NOMO-1 treated with dmso at 0.1 percent for 144 hours (cell line): ENCODE results near the gene STYXL2.

Source experiments
- DNase-seq: peaks from one replicate; lab custom pipeline; 2025; ENCODE audit not compliant: unreplicated experiment; lab: John Stamatoyannopoulos, UW

The STYXL2 gene

DNA sequence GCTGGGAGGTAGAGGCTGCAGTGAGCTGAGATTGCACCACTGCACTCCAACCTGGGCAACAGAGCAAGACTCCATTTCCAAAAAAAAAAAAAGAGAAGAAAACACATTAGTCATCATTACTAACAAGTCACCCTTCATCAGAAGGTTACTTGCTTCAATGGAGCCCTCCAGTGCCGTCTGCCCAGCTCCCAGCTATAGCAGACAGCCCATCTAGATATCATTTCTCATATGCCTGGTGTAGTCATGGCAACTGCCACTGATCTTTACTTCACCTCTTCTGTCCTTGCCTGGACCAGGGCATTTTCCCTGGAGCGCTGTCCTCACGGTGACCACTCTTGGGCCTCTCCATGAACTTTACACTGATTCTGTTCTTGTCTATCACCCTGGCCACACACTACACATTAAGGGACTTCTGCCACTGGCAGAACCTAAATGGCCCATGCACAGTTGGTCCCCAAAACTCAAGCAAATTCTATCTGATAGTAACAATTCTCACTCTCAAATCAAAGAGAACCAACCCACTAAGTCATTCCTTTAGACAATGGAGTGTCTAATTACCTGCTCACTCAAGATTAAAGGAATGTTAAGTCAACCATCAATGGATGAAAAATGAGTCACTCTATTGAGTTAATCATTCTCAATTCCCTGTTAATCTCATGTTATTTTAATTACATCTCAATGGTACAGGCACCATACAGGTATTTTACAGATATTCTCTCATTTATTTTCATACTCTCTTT is 16.6 kb upstream of the STYXL2 start:
- no peak for DNase-seq

DNA sequence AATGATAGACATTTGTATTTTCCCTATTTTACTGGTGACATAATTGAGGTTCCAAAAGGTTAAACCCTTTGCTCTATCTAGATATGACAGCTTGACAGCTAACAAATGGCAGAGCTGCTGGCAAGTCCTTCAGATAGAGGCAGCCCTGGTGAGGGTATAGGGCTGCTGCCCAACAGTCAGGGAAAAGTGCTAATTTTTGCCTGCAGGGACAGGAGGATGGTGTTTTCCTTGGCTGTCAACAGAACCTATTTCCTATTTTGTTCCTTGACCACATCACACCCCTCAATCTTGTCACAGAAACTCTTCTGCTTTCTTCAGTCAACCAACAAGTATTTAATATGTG is 16.0 kb upstream of the STYXL2 start:
- no peak for DNase-seq

DNA sequence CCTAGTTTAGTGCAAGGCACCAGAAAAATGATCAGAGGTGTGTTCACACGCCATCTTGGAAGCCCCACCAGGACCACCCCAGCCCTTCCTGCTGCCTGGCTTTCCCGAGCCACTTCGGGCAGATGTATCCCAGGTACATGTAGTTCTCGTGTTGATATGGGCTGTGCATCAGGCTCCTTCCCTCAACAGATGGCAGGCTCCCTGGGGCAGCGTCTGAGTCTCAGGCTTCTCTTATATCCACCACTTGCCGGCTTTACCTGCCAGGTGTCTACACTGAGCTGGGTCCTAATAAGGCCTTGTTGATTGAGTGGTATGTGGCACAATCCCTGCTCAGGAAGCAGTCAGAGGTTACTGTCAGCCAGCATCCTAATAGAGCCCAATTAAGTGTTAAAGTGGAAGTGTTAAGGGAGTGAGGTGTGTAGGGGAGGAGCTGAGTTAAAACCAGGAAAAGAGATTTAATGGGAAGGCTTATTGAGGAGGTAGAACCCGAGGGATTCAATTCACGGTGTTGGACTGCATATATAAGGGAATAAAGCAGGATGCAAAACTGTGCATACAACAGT is 12.2 kb upstream of the STYXL2 start:
- no peak for DNase-seq

DNA sequence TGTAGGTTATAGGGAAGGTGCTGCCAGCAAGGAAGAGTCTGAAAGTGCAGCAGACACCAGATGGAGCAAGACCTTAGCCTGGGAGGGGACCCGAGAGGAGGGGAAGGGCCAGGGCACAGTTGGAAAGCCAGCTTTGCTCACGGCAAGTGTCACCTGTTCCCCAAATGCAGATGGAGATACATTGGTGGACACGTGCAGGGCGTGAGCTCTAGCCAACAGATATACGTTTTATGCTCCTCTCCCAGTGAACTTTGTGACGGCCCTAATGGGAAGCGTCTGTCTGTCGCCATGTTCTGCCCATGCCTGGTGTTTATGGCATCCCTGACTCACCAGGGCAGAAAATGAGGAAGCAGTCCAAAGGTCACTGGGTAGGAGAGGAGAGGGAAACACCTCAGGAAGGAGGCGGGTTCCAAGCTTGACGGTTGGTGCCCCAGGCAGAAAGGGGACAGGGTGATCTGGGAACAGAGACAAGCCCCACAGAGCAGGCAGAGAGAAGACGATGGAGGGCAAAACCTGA is 11.3 kb upstream of the STYXL2 start:
- DNase-seq: peak; percentile 83

DNA sequence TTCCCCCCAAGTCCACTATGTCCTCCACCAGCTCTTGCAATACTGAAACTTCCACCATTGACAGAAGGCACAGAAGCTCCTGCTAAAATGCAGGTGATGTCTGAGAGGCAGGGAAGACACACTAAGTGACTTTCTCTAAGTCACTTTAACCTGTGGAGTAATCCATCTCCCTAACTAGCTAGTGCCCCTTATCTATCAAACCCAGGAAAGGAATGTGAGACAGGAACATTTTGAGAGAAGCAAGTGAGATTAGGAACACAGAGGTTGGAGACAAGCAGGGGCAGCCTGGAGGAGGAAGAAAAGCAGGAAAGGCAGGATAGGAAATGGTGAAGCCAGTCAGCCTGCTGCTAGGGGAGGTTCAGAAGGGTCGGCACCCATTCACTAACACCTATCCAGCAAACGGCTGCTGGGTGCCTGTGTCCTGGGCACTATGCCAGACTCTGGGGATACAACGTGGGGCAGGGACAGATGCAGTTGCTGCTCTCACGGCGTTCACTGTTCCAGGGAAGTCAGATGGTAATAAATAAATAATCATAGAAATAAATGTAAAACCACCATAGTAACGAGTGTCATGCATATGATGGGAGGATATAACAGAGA is 10.7 kb upstream of the STYXL2 start:
- DNase-seq: no peak

DNA sequence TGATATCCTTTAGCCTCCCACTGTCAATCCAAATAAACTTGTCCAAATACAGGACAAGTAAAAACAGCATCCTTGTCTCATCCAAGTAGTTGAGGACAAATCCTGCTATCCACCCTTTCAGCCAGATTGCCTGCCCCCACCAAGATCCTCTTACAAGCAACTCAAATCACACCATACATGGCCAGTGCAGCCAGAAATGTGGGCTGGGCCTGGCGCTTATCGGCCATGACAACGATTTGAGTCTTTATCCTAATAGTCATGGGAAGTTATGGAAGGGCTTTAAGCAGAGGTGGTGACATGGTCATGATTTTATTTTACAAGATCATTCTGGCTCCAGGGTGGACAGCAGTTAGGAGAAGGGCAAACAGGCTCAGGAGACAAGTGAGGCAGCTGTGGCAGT is 10.0 kb upstream of the STYXL2 start:
- no peak for DNase-seq

DNA sequence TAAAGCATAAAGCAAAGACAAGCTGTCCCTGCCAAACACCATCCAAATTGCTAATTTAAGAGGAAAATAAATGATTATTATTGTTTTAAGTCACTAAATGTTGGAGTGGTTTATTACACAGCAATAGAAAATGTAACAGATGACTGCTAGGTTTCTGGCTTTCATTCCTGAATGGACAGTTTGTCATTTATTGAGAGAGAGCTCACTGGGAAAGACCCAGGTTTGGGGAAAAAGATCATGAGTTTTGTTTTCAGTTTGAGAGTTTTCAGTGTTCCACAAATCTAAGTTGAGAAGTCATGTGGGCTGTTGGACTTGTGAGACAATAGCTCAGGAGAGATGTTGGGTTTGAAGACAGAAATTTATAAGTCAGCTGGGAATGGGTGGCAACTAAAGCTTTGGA is 9.1 kb upstream of the STYXL2 start:
- no peak for DNase-seq

DNA sequence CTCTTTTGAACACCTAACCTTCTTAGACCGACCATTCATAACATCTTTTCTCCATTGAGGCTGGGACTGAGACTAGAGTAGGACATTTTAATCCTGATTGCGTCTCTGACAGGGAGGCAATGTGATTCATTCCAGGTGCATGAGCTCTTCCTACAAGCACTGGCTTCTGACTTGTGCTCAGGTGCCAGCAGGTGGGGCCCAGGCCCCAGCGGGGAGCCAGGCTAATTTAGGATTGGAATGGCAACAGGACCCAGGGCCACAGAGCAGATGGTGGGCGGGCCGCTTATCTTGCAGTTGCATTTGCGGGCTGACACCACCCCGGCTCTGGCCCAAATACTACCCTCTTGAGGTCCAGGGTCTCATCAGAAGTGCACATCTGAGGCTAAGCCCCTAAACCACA is 7.8 kb upstream of the STYXL2 start:
- DNase-seq: no peak

DNA sequence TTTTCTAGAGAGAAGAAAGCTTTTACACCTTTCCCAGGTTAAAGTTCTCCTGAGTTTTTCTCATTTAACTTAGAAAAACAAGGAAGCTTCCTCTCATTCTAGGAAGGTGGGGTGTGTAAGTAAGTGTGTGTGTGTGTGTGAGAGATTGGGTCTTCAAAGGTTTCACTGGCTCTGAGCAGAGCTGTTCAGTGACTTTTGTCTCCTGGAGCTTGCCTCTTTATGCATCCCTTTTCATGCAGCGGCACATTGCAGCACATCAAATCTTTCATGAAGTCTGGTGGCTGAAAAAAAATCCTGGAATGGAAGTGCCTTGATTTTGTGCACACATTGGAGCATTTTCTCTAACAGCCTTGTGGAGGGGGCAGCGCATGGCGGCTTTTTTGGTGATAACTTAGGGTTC is 7.1 kb upstream of the STYXL2 start:
- no peak for DNase-seq

DNA sequence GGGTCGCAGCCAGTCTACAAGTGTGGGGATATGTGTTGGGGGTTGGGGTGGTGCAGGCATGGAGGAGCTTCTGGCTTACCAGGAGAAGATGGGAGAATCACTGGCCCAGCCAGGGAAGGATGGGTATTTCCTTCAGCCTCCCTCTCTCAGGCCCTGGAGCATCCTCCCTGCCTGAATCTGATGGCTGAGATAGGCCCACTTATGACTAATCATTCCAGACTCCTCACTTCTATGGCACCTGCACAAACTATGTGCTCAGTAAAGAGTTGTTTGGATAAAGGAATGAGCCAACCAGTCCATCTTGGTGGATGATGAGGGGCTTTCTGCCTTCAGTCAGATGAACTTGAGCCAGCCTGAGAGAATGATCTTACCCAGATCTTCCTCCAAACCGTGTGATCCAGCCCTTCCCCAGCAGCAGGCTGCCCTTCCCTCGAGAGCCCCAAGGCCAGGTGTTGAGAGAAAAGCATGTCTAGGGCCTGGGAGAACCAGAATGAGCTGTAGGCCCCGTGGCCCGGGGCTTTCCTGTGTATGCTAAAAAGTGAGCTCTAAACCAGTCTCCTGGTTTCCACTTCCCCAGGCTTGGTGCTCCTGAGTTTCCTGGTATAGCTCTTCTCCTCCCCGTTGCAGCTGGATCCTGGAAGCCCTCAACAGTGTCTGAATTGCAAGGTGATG is 5.0 kb upstream of the STYXL2 start:
- no peak for DNase-seq

DNA sequence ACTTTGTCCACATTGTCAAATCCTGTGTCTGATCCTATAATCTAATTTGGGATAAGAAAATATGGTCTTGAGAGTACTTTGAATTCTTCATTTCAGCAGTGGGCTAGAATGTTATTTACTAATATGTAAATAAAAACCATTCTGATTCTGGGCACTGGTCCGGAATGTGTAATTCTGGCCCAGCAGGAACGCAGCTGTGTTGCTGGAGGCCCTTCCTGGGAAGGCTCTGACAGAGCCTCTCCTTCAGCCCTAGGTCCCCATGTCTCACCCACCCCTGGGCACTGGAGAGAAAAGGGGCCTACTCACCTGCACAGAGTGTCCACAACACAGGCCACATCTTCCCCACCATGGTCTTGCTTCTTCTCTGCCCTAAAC is 3.9 kb upstream of the STYXL2 start:
- DNase-seq: no peak

DNA sequence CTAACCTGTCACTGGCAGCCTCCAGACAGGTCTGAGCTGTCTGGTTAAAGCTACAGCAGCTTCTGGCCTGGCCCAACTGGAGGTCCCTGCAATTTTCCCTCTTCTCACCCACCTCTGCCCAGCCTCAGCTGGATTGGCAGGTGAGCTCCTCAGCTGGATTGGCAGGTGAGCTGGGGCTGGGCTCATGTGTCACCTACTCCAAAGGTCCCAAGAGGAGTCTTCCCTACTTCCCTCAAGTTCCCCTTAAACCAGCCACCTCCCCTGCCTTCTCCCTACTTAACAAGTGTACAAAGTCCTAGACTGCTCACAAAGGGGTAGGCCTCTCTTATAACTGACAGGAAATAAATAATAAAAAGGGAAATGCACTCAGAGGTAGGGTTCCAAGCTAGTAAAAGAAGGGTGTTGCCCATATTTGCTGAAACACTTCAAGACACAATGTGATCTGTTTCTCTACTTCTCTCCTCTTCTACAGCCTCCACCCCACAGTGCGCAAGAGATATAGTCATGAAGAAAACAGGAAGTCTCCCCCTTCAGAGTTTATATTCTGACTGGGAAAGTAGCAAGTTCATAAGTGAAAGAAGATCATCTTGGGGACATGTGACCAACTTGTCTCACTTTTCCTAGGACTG is 3.4 kb upstream of the STYXL2 start, which contains the start of gene GPA33:
Gene GPA33, minus strand, starts transcription at position 64 of the 629 bp plus-strand sequence. CDS start 90 bp downstream, outside the sequence.
- peak; percentile 92 for DNase-seq

DNA sequence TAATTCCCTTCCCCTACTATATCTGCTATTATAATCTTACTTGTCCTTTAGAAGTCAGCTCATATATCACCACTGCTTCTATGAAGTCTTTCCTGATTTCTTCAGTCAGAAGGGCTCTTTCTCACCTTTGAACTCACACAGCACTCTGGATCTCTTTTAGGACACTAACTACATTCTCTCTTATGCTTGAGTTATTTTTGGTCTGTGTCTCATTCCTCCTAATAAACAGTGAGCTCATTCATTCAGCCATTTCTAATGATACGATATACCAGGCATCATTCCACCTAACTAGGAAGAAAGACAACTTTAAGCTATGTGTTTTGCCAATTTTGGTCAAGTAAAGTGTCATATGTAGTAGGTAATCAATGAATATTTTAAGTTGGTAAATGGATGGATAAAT is 1.2 kb upstream of the STYXL2 start:
- no peak for DNase-seq

DNA sequence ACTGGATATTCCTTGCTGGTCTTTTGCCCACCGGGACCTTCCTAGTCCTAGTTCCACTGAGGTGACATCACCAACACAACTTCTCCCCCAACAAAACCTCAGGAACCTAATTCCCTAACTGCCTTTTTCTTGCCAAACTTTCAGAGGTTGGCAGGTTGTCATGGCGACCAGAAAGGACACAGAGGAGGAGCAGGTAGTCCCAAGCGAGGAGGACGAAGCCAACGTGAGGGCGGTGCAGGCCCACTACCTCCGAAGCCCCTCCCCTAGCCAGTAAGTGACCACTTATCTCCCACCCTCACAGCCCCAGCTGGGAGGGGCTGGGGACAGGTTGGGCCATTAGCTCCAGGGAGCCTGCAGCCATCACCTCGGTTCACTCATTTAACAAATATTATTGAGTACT is 815 bp downstream of the STYXL2 start:
- no peak for DNase-seq

DNA sequence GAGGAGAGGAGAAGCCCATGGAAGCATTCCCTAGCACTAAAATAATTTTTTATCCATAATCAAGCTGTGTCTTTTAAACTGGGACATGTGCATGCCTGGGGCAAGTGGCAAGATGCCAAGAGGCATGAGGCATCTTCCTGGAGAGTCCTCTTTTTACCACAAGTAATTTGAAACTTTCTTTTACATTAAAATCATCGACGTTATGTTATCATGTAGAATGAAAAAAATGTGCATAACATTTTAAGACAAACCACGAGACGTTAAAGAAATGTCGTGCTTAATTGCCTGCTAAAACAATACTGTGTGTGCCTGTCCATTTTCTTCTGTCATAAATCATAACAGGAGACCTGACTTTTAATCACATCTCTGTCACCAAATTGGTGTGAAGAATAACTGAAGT is 1.5 kb downstream of the STYXL2 start:
- no peak for DNase-seq

DNA sequence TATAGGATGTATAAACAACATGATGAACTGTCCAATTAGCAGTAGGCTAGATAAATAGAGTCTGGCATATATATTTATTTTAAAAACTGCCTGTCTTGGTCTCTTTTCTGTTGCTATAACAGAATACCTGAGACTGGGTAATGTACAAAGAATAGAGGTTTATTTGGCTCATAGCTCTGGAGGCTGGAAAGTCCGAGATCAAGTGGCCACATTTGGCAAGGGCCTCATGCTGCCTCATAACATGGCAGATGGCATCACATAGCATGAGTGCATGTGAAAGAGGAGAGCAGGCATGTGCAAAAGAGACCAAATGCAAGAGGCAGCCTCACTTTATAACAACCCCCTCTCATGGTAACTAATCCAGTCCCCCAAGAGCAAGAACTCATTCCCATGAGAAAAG is 6.0 kb downstream of the STYXL2 start:
- DNase-seq: no peak

DNA sequence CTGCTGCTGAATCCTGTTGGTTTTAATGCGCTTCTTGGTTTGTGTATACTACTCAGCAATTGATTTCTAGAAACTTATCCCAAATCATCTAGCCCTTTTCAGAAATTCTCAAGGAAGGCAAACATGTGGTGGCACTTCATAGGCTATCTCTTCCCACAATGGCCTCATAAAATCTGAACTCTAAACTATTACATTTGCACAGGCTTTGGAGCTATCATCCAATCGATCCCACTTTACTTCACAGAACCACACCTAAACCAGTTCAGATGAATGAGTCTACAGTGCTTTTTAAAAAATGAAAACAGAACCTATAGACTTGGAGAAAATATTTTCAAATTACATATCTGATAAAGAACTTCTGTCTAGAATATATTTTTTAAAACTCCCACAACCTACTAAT is 6.9 kb downstream of the STYXL2 start:
- DNase-seq: no peak

DNA sequence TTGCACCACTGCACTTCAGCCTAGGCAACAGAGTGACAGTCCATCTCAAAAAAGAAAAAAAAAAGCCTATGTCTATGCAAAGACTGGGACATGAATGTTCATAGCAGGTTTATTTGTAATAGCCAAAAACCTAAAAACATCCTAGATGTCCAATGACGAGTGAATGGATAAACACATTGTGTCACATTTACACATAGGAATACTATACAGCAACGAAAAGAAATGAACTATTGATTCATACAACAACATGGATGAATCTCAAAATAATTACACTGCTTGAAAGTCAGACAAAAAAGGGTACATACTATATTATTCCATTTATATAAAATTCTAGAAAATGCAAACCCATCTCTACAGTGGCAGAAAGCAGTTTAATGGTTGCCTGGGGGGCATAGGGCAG is 7.9 kb downstream of the STYXL2 start:
- DNase-seq: no peak

DNA sequence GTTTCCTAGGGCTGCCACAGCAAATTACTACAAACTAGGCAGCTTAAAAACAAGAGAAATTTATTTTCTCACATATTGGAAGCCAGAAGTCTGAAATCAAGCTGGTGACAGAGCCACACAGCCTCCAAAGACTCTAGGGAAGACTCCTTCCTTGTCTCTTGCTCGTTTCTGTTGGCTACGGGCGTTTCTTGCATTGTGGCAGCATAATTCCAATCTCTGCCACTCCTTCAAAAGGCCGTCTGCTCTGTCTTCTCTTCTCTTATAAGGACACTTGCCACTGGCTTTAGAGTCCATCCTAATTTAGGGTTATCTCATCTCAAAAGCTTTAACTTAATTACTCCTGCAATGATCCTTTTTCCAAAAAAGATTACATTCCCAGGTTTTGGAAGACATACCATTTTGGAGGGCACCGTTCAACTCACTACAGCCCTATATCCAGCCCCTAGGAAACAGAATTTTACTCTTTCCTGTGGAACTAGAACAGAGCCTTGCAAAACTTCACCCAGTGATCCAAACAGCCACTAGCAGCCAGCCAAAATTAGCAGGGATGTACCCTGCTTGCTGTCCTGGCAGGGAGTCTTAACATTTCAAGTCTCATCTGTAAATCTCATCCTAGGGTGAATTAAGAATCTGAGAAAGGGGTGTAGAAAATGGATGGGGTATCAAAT is 9.2 kb downstream of the STYXL2 start:
- DNase-seq: no peak

DNA sequence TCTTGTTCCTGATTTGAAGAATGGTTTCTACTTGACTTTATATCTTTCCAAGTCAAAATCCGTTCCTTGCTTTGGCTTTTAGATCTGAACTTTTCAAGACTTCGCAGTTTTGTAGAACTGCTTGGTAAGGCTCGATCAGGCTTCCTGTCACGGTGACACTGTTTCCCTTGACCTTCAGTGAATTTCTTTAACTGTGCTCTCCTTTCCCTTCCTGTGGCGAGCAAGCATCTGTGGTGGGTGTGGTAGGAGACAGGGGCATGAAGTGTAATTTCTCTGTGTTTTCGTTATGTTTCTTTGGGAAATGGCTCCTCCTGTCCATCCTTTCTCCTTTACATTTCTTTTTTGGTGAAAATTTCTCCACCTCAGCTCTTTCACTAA is 10.4 kb downstream of the STYXL2 start:
- no peak for DNase-seq
